Measurements from ENCODE around the gene ELANE. TPM values are rescaled to one million over a fixed set of nuclear protein-coding genes. Genes with fewer than 3 reads are reported as not detected.
"Not testable (repeated sequence)": the region's sequence is repeated elsewhere in the genome, so short reads cannot be mapped to it uniquely, and the experiment has no call there.

ELANE gene
- total RNA-seq, 1 donor from 2014 or later: not detected

DNA sequence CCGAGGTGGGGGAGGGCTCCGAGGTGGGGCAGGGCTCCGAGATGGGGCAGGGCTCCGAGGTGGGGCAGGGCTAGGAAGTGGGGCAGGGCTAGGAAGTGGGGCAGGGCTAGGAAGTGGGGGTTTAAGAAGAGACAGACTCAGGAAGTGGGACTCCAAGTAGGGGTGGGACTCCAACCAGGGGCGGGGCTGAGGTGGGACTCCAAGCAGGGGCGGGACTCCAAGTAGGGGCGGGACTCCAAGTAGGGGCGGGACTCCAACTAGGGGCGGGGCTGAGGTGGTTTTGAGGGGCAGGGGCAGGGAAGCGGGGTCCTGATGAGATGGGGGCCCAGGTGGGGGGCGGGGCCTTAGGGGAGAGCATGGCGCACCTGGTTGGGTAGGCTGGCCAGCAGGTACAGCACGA lies 21.0 kb downstream of the ELANE start:
- Mint-ChIP-seq H3K27me3 (no peaks in the 10 kb centered on the region), H3K4me1 (ENCODE audit: low read depth) (peaks cover 1% of the 10 kb centered on the region), H3K36me3 (ENCODE audit: insufficient read depth) (peaks cover 12% of the 10 kb centered on the region), H3K9me3 (ENCODE audit: low read depth) (no peaks in the 10 kb centered on the region), H3K4me3 (ENCODE audit: low read depth) (no peak overlapping the region), H3K27ac (no peak overlapping the region)
- DNase-seq (ENCODE audit: low spot score, unreplicated experiment): no peak
- TF ChIP-seq, protein P1, sequence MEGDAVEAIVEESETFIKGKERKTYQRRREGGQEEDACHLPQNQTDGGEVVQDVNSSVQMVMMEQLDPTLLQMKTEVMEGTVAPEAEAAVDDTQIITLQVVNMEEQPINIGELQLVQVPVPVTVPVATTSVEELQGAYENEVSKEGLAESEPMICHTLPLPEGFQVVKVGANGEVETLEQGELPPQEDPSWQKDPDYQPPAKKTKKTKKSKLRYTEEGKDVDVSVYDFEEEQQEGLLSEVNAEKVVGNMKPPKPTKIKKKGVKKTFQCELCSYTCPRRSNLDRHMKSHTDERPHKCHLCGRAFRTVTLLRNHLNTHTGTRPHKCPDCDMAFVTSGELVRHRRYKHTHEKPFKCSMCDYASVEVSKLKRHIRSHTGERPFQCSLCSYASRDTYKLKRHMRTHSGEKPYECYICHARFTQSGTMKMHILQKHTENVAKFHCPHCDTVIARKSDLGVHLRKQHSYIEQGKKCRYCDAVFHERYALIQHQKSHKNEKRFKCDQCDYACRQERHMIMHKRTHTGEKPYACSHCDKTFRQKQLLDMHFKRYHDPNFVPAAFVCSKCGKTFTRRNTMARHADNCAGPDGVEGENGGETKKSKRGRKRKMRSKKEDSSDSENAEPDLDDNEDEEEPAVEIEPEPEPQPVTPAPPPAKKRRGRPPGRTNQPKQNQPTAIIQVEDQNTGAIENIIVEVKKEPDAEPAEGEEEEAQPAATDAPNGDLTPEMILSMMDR (IDR thresholded peaks at IDR 0.05; ENCODE audit: unreplicated experiment): no peak

DNA sequence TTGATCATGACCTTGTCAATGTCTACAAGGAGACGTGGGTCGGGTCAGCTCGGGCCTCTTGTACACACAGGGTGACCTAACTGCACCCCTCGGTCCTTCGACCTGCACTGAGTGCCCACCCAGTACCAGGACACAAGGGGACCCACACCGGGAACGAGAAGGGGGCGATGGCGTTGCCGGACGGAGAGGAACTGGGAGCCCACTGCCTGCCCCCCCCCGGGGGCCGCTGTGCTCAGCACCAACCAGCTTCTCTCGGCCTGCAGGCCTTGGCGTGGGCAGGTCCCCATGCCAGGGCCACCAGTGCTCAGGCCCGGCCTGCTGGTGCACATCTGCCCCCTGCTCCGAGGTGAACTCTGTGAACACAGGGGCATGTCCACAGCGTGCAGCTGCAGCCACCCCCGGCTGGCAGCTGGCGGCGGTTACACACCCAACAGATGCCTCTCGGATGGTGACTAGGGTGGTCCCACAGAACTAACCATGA lies 21.5 kb downstream of the ELANE start:
- no peak overlapping the region for H3K4me3 Mint-ChIP-seq (ENCODE audit: low read depth)
- peaks cover 10% of the 10 kb centered on the region for H3K36me3 Mint-ChIP-seq (ENCODE audit: insufficient read depth)
- TF ChIP-seq, protein P1 (IDR thresholded peaks at IDR 0.05; ENCODE audit: unreplicated experiment): no peak
- peaks cover 1% of the 10 kb centered on the region for H3K4me1 Mint-ChIP-seq (ENCODE audit: low read depth)
- no peaks in the 10 kb centered on the region for H3K9me3 Mint-ChIP-seq (ENCODE audit: low read depth)
- no peak for DNase-seq (ENCODE audit: low spot score, unreplicated experiment)
- no peaks in the 10 kb centered on the region for H3K27me3 Mint-ChIP-seq
- no peak overlapping the region for H3K27ac Mint-ChIP-seq

DNA sequence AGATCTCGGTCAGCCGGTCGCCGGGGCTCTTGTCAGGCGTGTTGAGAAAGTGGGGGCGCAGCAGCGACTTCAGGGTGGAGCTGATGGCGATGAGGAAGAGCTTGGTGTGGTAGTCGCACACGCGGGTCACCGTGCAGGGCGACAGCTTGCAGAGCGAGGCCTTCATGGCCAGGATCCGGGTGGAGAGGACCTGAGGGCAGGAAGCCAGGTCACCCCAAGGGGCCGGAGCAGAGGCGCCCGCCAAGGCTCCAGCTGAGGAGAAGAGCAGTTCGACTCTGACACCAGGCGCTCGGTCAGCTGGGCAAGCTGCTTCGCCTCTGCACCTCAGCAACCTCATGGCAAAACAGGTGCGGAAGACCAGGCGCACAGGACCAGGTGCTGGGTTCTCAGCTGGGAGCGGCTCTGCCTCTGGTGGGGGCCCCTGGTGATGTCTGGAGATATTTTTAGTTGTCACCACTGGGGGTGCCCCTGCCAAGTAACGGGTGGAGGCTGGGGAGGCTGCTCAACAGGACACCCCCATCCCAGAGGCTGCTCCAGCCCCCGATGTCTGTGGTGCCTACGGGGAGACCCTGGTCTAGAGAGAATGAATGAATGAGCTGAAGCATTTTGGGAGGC lies 23.3 kb downstream of the ELANE start:
- H3K27me3 Mint-ChIP-seq: no peaks in the 10 kb centered on the region
- no peak overlapping the region for H3K27ac Mint-ChIP-seq
- peaks cover 1% of the 10 kb centered on the region for H3K4me1 Mint-ChIP-seq (ENCODE audit: low read depth)
- TF ChIP-seq, protein P1 (IDR thresholded peaks at IDR 0.05; ENCODE audit: unreplicated experiment): no peak
- H3K9me3 Mint-ChIP-seq (ENCODE audit: low read depth): no peaks in the 10 kb centered on the region
- no peak overlapping the region for H3K4me3 Mint-ChIP-seq (ENCODE audit: low read depth)
- peaks cover 4% of the 10 kb centered on the region for H3K36me3 Mint-ChIP-seq (ENCODE audit: insufficient read depth)
- DNase-seq (ENCODE audit: low spot score, unreplicated experiment): no peak

DNA sequence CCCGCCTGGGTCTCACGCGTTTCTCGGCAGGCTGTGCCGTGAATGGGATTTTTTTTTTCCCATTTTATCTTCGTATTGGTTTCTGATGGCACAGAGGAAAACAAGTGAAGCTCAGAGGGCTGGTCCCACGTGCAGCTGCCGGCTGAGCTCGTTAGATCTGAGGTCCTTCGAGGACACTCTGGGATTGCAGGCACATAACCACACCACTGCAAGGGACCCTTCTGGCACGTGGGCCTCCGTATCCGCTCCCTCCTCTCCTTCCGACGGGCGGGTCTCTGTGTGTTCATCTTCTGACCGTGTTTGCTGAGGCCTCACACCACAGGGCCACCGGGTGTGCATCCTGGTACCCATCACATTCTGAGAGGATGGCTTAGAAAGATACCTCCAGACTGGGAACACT lies 24.0 kb downstream of the ELANE start:
- DNase-seq (ENCODE audit: low spot score, unreplicated experiment): no peak
- Mint-ChIP-seq H3K4me1 (ENCODE audit: low read depth) (peaks cover 1% of the 10 kb centered on the region), H3K9me3 (ENCODE audit: low read depth) (no peaks in the 10 kb centered on the region), H3K27ac (no peak overlapping the region), H3K36me3 (ENCODE audit: insufficient read depth) (peaks cover 7% of the 10 kb centered on the region), H3K4me3 (ENCODE audit: low read depth) (no peak overlapping the region), H3K27me3 (no peaks in the 10 kb centered on the region)
- TF ChIP-seq, protein P1 (IDR thresholded peaks at IDR 0.05; ENCODE audit: unreplicated experiment): no peak

DNA sequence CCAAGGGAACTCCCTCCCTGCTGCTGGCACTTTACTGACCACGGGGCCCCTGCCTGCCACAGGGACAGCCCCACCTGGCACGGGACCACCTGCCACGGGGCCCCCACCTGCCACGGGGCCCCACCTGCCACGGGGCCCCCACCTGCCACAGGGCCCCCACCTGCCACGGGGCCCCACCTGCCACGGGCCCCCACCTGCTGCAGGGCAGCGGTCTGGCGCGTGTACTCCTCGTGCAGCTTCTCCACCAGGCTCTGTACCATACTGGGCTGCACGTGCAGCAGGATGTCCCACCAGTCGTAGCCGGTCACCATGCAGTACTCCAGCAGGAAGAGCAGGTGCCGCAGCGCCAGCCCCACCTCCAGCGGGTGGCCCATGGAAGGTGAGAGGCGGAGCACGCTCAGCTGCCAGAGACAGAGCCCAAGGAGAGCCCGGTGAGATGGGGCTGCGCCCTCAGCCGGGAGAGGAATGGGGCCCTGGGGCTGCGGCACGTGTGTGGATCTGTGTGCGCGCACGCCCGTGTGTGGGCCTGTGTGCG lies 24.7 kb downstream of the ELANE start:
- Mint-ChIP-seq H3K9me3 (ENCODE audit: low read depth) (no peaks in the 10 kb centered on the region), H3K27me3 (no peaks in the 10 kb centered on the region), H3K4me3 (ENCODE audit: low read depth) (no peak overlapping the region), H3K36me3 (ENCODE audit: insufficient read depth) (peaks cover 9% of the 10 kb centered on the region), H3K27ac (no peak overlapping the region), H3K4me1 (ENCODE audit: low read depth) (no peaks in the 10 kb centered on the region)
- DNase-seq (ENCODE audit: low spot score, unreplicated experiment): no peak
- TF ChIP-seq, protein P1 (IDR thresholded peaks at IDR 0.05; ENCODE audit: unreplicated experiment): no peak

DNA sequence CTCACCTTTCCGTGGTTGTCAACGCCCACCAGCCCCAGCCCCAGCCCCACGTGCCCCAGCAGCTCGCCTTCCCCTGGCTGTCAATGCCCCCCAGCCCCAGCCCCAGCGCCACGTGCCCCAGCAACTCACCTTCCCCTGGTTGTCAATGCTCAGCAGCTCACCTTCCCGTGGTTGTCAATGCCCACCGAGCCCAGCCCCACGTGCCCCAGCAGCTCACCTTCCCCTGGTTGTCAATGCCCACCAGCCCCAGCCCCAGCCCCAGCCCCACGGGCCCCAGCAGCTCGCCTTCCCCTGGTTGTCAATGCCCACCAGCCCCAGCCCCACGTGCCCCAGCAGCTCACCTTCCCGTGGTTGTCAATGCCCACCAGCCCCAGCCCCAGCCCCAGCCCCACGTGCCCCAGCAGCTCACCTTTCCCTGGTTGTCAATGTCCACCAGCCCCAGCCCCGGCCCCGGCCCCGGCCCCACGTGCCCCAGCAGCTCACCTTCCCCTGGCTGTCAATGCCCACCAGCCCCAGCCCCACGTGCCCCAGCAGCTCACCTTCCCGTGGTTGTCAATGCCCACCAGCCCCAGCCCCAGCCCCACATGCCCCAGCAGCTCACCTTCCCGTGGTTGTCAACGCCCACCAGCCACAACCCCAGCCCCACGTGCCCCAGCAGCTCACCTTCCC lies 26.0 kb downstream of the ELANE start:
- H3K4me1 Mint-ChIP-seq (ENCODE audit: low read depth); H3K4me3 Mint-ChIP-seq (ENCODE audit: low read depth); H3K27me3 Mint-ChIP-seq; H3K27ac Mint-ChIP-seq; H3K9me3 Mint-ChIP-seq (ENCODE audit: low read depth); DNase-seq (ENCODE audit: low spot score, unreplicated experiment): not testable (repeated sequence)
- peaks cover 13% of the 10 kb centered on the region for H3K36me3 Mint-ChIP-seq (ENCODE audit: insufficient read depth)

DNA sequence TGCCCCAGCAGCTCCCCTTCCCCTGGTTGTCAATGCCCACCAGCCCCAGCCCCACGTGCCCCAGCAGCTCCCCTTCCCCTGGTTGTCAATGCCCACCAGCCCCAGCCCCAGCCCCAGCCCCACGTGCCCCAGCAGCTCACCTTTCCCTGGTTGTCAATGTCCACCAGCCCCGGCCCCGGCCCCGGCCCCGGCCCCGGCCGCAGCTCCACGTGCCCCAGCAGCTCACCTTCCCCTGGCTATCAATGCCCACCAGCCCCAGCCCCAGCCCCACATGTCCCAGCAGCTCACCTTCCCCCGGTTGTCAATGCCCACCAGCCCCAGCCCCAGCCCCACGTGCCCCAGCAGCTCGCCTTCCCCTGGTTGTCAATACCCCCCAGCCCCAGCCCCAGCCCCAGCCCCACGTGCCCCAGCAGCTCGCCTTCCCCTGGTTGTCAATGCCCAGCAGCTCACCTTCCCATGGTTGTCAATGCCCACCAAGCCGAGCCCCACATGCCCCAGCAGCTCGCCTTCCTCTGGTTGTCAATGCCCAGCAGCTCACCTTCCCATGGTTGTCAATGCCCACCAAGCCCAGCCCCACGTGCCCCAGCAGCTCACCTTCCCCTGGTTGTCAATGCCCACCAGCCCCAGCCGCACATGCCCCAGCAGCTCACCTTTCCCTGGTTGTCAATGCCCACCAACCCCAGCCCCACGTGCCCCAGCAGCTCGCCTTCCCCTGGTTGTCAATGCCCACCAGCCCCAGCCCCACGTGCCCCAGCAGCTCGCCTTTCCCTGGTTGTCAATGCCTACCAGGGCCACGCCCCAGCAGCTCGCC lies 26.9 kb downstream of the ELANE start:
- H3K4me3 Mint-ChIP-seq (ENCODE audit: low read depth); H3K27ac Mint-ChIP-seq; H3K27me3 Mint-ChIP-seq; DNase-seq (ENCODE audit: low spot score, unreplicated experiment); H3K4me1 Mint-ChIP-seq (ENCODE audit: low read depth); H3K9me3 Mint-ChIP-seq (ENCODE audit: low read depth): not testable (repeated sequence)
- peaks cover 13% of the 10 kb centered on the region for H3K36me3 Mint-ChIP-seq (ENCODE audit: insufficient read depth)

Data from progenitor cell of endocrine pancreas (in vitro differentiated cells).